GM12864 (cell line): Measurements from ENCODE around the gene DIAPH1.

Experiments used
- DNase-seq: peaks from one replicate; pipeline ENCODE4 v3.0.0-alpha.2; 2011; ENCODE audit warnings: low read depth
- H3K4me3 ChIP-seq: 2 replicates; pipeline ENCODE4 v1.5.1; 2011; ENCODE audit warnings: mild to moderate bottlenecking, low read depth, low read length, control low read depth
- TF ChIP-seq, protein P1 (sequence below): IDR thresholded peaks from 2 replicates; pipeline ENCODE4 v1.5.1; 2011; ENCODE audit warnings: low read depth, mild to moderate bottlenecking, moderate library complexity, low read length, control low read depth, inconsistent platforms; ENCODE audit errors: missing control alignments

DIAPH1 gene

DNA sequence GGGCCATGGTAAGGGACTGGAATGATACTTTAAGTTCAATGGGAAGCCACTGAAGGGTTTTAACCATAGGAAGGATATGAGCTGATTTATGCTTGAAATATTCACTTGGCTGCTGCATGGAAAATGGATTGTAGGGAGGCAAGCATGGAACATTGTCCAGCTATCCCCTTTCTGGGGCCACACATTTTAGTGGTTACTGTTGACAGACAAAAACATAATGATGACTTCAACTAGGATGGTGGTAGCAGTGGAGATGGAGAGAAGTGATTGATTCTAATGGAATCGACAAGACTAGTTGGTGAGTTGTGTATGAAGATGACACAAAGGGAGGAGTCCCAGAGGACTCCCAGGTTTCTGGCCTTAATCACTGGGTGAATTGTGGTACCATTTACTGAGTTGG lies 38.6 kb upstream of the DIAPH1 start:
- no peak overlapping the region for H3K4me3 ChIP-seq
- DNase-seq, result no peak
- TF ChIP-seq, protein P1, sequence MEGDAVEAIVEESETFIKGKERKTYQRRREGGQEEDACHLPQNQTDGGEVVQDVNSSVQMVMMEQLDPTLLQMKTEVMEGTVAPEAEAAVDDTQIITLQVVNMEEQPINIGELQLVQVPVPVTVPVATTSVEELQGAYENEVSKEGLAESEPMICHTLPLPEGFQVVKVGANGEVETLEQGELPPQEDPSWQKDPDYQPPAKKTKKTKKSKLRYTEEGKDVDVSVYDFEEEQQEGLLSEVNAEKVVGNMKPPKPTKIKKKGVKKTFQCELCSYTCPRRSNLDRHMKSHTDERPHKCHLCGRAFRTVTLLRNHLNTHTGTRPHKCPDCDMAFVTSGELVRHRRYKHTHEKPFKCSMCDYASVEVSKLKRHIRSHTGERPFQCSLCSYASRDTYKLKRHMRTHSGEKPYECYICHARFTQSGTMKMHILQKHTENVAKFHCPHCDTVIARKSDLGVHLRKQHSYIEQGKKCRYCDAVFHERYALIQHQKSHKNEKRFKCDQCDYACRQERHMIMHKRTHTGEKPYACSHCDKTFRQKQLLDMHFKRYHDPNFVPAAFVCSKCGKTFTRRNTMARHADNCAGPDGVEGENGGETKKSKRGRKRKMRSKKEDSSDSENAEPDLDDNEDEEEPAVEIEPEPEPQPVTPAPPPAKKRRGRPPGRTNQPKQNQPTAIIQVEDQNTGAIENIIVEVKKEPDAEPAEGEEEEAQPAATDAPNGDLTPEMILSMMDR, result no peak

DNA sequence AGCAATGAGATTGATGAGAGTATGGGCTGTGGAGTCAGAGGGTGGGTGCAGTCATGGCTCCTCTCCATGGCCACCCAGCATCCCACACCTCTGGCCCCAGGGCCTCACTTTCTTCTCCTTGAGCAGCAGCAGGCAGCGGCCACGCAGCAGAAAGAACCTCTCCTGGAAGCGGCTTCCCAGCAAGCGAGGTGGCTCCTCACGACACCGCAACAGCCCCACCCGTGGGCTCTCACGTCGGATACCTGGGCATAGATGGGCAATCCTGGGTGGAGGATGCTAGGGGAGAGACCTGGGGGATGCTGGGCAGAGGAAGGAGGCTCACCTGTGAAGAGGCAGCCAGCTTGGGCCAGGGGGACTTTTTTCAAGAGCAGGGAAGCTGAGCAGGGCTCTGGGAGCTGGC lies 37.6 kb upstream of the DIAPH1 start:
- DNase-seq, result no peak
- no peak overlapping the region for H3K4me3 ChIP-seq
- TF ChIP-seq, protein P1, result no peak

DNA sequence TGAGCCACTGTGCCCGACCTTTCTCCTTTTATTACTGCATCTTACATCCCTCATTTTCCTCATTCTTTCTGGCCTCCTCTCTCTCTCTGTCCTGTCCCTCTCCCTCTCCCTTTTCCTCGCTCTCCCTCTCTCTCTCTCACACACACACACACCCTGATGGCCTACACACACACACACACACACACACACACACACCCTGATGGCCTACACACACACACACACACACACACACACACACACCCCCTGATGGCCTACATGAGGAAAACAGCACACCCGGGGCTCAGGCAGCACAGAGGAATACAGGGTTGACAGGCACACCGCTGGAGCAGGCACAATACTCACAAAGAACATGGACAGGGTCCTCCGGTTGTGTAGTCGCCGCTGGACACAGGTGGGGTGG lies 36.2 kb upstream of the DIAPH1 start:
- no peak for DNase-seq
- TF ChIP-seq, protein P1, result no peak
- no peak overlapping the region for H3K4me3 ChIP-seq

DNA sequence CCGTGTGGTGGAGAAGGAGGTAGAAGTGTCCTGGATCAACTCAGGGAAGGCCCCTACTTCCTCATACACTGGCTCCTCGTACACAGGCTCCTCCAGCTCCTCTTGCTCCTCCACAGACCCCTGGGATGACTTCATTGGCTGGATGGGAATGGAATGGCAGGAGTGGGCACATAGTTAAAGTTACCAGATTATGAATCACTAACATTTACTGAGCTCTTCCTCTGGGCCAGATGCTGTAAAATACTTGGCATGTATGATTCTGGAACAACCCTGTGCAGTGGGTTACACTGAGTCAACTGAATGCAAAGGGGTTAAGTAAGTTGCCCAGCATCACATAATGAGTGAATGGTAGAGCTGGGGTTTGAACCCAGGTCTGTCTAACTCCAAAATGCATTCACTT lies 35.5 kb upstream of the DIAPH1 start:
- no peak overlapping the region for H3K4me3 ChIP-seq
- DNase-seq, result no peak
- TF ChIP-seq, protein P1, result no peak

DNA sequence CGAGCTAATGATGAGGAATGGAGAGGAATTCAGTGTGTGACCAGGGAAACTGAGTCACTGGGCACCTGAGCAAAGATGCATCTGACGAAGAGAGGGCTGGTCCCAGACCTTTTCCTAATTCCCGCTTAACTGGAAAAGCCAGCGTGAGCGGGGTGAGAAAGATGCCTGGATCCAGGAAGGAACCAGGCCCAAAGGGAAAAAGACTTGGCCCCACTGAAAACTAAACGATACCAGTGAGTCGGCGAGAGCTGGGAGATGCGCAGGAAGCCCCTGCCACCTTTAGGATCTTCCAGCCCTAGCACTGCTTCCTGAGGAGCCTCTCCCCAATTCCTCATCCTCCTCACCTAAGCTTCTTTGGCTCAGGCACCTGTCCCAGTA lies 32.9 kb upstream of the DIAPH1 start:
- TF ChIP-seq, protein P1, result no peak
- no peak for DNase-seq
- H3K4me3 ChIP-seq, result peak overlapping the region; percentile 68

DNA sequence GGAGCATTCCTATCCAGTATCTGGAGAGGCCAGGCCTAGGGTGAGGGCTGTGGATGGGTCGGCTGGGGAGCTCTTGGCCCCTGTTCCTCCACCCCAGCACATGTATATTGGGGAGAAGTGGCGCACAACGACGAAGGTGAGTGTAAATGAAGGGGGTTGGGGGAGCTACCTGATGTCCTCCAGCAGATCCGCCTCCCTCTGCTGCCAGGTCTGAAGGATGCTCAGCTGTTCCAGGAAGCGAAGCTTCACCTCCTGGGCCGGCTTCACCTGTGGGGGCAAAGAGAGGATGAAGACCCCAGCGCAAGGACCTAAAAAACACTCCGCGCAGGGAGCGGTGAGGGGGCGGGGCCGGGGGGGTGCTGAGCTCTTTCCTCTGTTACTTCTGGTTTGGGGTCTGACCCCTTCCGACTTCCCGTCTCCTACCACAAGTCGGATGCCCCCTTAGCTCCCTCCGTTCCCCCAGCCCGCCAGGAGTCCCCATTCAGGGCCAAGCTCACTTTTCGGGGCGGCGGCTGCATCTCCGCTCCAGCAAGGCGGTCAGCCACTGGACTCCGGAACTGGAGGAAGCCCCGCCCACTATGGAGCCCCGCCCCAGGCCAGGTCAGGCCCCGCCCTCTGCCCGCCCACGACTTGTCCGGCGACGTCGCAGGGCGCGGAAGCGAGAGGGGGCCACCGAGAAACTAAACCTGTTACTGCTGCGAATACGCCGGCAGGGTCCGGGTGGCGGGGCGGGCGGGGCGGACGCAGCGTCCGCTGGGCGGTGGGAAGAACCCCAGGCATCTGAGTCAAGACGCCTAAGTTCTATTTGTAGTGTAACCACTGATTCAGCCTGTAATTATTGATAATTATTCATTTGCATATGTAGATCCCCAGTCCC lies 32.3 kb upstream of the DIAPH1 start, which contains the start of gene FCHSD1:
Gene FCHSD1 (minus strand): TSS at position 568 of the 877 bp plus-strand sequence. CDS start 50 bp downstream, at position 518.
- TF ChIP-seq, protein P1, result no peak
- peak within 1 kb of the TSS; percentile 68 for H3K4me3 ChIP-seq
- DNase-seq, result peak; percentile 43

DNA sequence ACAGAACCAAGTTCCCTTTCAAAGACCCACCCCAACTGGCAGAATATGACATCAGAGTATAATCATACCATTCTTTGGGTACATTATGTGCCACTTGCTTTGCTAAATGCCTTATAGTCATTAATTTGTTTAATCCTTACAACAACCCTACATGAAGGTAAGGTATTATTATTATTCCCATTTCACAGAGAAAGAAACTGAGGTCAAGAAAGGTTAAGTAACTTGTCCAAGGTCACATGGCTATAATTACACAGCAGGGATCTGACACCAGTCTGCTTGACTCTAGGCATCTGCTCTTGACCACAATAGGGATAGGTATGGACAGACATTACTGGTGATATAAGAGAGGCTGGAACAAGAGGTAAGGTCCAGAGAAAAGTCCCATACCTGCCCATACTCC lies 31.2 kb upstream of the DIAPH1 start:
- DNase-seq, result no peak
- no peak overlapping the region for H3K4me3 ChIP-seq
- TF ChIP-seq, protein P1, result no peak
